ENCODE measurements around the gene NKAPL.

- no peak for TF ChIP-seq CTCF (IDR thresholded peaks at IDR 0.05; ENCODE audit: low read length)
- TF ChIP-seq EZH2 (IDR thresholded peaks at IDR 0.05; ENCODE audit: borderline replicate concordance, low read length) = no peak
Observed at GRCh38 chr6:28211840-28212509, 47.1 kb upstream of the NKAPL start.
